Measurements from ENCODE around the gene CDC42EP3. TPM values are rescaled to one million over a fixed set of nuclear protein-coding genes. Genes with fewer than 3 reads are reported as not detected.

The CDC42EP3 gene
- total RNA-seq, 3 donors from 2014 or later = 19.5 to 35.7 (median 35.7) TPM

GRCh38 chr2:37713258-37713700 is 41.8 kb upstream of the CDC42EP3 start:
- TF ChIP-seq CTCF (IDR thresholded peaks at IDR 0.05) (no peak), POLR2AphosphoS5 (IDR thresholded peaks at IDR 0.05) (no peak), POLR2A (IDR thresholded peaks at IDR 0.05) (no peak)
- Histone ChIP-seq H3K4me1 (no peaks in the 10 kb centered on the region), H3K36me3 (no peaks in the 10 kb centered on the region), H3K4me3 (no peak overlapping the region), H3K27me3 (no peaks in the 10 kb centered on the region), H3K27ac (no peak overlapping the region), H3K9me3 (no peaks in the 10 kb centered on the region)
- DNase-seq (ENCODE audit: low spot score in 2 of 2) = no peak
- intact Hi-C loops (cut with DNase I; ENCODE audit: low total_unique reads) = no loop called here

GRCh38 chr2:37711831-37712230 is 40.4 kb upstream of the CDC42EP3 start:
- H3K36me3 ChIP-seq = no peaks in the 10 kb centered on the region
- H3K4me3 ChIP-seq = no peak overlapping the region
- no peaks in the 10 kb centered on the region for H3K27me3 ChIP-seq
- intact Hi-C loops (cut with DNase I; ENCODE audit: low total_unique reads) = no loop called here
- H3K4me1 ChIP-seq = no peaks in the 10 kb centered on the region
- H3K27ac ChIP-seq = no peak overlapping the region
- TF ChIP-seq POLR2AphosphoS5 (IDR thresholded peaks at IDR 0.05) = no peak
- TF ChIP-seq CTCF (IDR thresholded peaks at IDR 0.05) = no peak
- no peak for TF ChIP-seq POLR2A (IDR thresholded peaks at IDR 0.05)
- DNase-seq (ENCODE audit: low spot score in 2 of 2) = no peak
- H3K9me3 ChIP-seq = no peaks in the 10 kb centered on the region

- intact Hi-C loops (cut with DNase I; ENCODE audit: low total_unique reads) = no loop called here
- no peaks in the 10 kb centered on the region for H3K36me3 ChIP-seq
- no peak for DNase-seq (ENCODE audit: low spot score in 2 of 2)
- no peaks in the 10 kb centered on the region for H3K9me3 ChIP-seq
- H3K4me1 ChIP-seq = no peaks in the 10 kb centered on the region
- TF ChIP-seq POLR2A (IDR thresholded peaks at IDR 0.05) = no peak
- no peak overlapping the region for H3K4me3 ChIP-seq
- no peak overlapping the region for H3K27ac ChIP-seq
- H3K27me3 ChIP-seq = no peaks in the 10 kb centered on the region
These were observed 39.9 kb upstream of the CDC42EP3 start for GRCh38 chr2:37711308-37711731.

- intact Hi-C loops (cut with DNase I; ENCODE audit: low total_unique reads) = no loop called here
These were observed 37.7 kb upstream of the CDC42EP3 start for GRCh38 chr2:37709111-37709510.

GRCh38 chr2:37708146-37708545 is 36.7 kb upstream of the CDC42EP3 start:
- DNase-seq (ENCODE audit: low spot score in 2 of 2) = no peak
- H3K27me3 ChIP-seq = no peaks in the 10 kb centered on the region
- no peak overlapping the region for H3K27ac ChIP-seq
- intact Hi-C loops (cut with DNase I; ENCODE audit: low total_unique reads) = no loop called here
- no peaks in the 10 kb centered on the region for H3K36me3 ChIP-seq
- H3K4me3 ChIP-seq = no peak overlapping the region
- no peaks in the 10 kb centered on the region for H3K9me3 ChIP-seq
- no peaks in the 10 kb centered on the region for H3K4me1 ChIP-seq
- TF ChIP-seq POLR2AphosphoS5 (IDR thresholded peaks at IDR 0.05) (no peak), CTCF (IDR thresholded peaks at IDR 0.05) (no peak), POLR2A (IDR thresholded peaks at IDR 0.05) (no peak)

More at GRCh38 chr2:37709111-37709510, 37.7 kb upstream of the CDC42EP3 start:
- Histone ChIP-seq H3K4me1 (no peaks in the 10 kb centered on the region), H3K27ac (no peak overlapping the region), H3K27me3 (no peaks in the 10 kb centered on the region), H3K9me3 (no peaks in the 10 kb centered on the region), H3K36me3 (no peaks in the 10 kb centered on the region), H3K4me3 (no peak overlapping the region)
- DNase-seq (ENCODE audit: low spot score in 2 of 2) = no peak
- TF ChIP-seq POLR2AphosphoS5 (IDR thresholded peaks at IDR 0.05) = no peak
- TF ChIP-seq POLR2A (IDR thresholded peaks at IDR 0.05) = no peak
- TF ChIP-seq CTCF (IDR thresholded peaks at IDR 0.05) = no peak

- intact Hi-C loops (cut with DNase I; ENCODE audit: low total_unique reads) = no loop called here
- H3K36me3 ChIP-seq = no peaks in the 10 kb centered on the region
- no peaks in the 10 kb centered on the region for H3K4me1 ChIP-seq
- H3K4me3 ChIP-seq = no peak overlapping the region
- no peaks in the 10 kb centered on the region for H3K9me3 ChIP-seq
- H3K27ac ChIP-seq = no peak overlapping the region
- TF ChIP-seq POLR2A (IDR thresholded peaks at IDR 0.05) (no peak), POLR2AphosphoS5 (IDR thresholded peaks at IDR 0.05) (no peak), CTCF (IDR thresholded peaks at IDR 0.05) (no peak)
- H3K27me3 ChIP-seq = no peaks in the 10 kb centered on the region
- no peak for DNase-seq (ENCODE audit: low spot score in 2 of 2)
These were observed 36.0 kb upstream of the CDC42EP3 start for GRCh38 chr2:37707393-37707792.
